ENCODE results near the gene USP35. TPM values are rescaled to one million over a fixed set of nuclear protein-coding genes. Genes with fewer than 3 reads are reported as not detected.

The USP35 gene
- total and polyA plus RNA-seq, 12 donors, result 13.6 to 75.9 (median 32.1) TPM

GRCh38 chr11:78253797-78254196 is 65.1 kb downstream of the USP35 start:
- Histone ChIP-seq H3K4me3 (no peak overlapping the region), H3K9me3 (replicated peaks in 1 of 3) (no peaks in the 10 kb centered on the region), H3K27me3 (no peaks in the 10 kb centered on the region), H3K27ac (no peak overlapping the region), H3K36me3 (replicated peaks in 1 of 2) (peaks cover 0 to 13% of the 10 kb centered on the region in 2 donors), H3K4me1 (replicated peaks in 1 of 2) (peaks cover 0 to 42% of the 10 kb centered on the region in 2 donors)
- 93 to 97% (median 95%) methylated on average over 4 of the region's 4 CpGs for WGBS, 4 donors
- TF ChIP-seq POLR2A (IDR thresholded peaks at IDR 0.05) (no peak), CTCF (IDR thresholded peaks at IDR 0.05) (no peak)
- DNase-seq, result no peak
- intact Hi-C loops (cut with DNase I), result loop anchor here in 1 of 2 donors (10.0 kb wide), 1 partner anchor 71 kb away; no protein-coding TSS in a partner anchor

GRCh38 chr11:78254268-78254667 is 65.5 kb downstream of the USP35 start:
- peaks cover 0 to 42% of the 10 kb centered on the region in 2 donors for H3K4me1 ChIP-seq (replicated peaks in 1 of 2)
- DNase-seq, result no peak
- H3K27me3 ChIP-seq, result no peaks in the 10 kb centered on the region
- H3K27ac ChIP-seq, result no peak overlapping the region
- intact Hi-C loops (cut with DNase I), result loop anchor here in 1 of 2 donors (10.0 kb wide), 1 partner anchor 71 kb away; no protein-coding TSS in a partner anchor
- no peak for TF ChIP-seq CTCF (IDR thresholded peaks at IDR 0.05)
- TF ChIP-seq POLR2A (IDR thresholded peaks at IDR 0.05), result no peak
- H3K9me3 ChIP-seq (replicated peaks in 1 of 3), result no peaks in the 10 kb centered on the region
- WGBS, 4 donors, result 89 to 97% (median 93%) methylated on average over 4 of the region's 4 CpGs
- H3K36me3 ChIP-seq (replicated peaks in 1 of 2), result peaks cover 0 to 10% of the 10 kb centered on the region in 2 donors
- H3K4me3 ChIP-seq, result no peak overlapping the region

- no peak for DNase-seq
- no peak overlapping the region for H3K4me3 ChIP-seq
- no peaks in the 10 kb centered on the region for H3K9me3 ChIP-seq (replicated peaks in 1 of 3)
- TF ChIP-seq POLR2A (IDR thresholded peaks at IDR 0.05) (no peak), CTCF (IDR thresholded peaks at IDR 0.05) (no peak)
- intact Hi-C loops (cut with DNase I), result loop anchor here in 1 of 2 donors (10.0 kb wide), 1 partner anchor 69 kb away; no protein-coding TSS in a partner anchor
- no peaks in the 10 kb centered on the region for H3K36me3 ChIP-seq (replicated peaks in 1 of 2)
- WGBS, 4 donors, result 94 to 97% (median 96%) methylated on average over 2 of the region's 2 CpGs
- H3K4me1 ChIP-seq (replicated peaks in 1 of 2), result peaks cover 0 to 38% of the 10 kb centered on the region in 2 donors
- H3K27me3 ChIP-seq, result no peaks in the 10 kb centered on the region
- H3K27ac ChIP-seq, result no peak overlapping the region
Measured at GRCh38 chr11:78255919-78256318, 67.2 kb downstream of the USP35 start.

GRCh38 chr11:78256962-78257361 is 68.2 kb downstream of the USP35 start:
- intact Hi-C loops (cut with DNase I), result loop anchor here in 1 of 2 donors (10.0 kb wide), 1 partner anchor 68 kb away; no protein-coding TSS in a partner anchor
- 8 to 12% (median 11%) methylated on average over 3 of the region's 3 CpGs for WGBS, 4 donors
- DNase-seq, result peak; percentile 65 to 95 (median 89)

More at GRCh38 chr11:78256962-78257361, 68.2 kb downstream of the USP35 start:
- Histone ChIP-seq H3K36me3 (replicated peaks in 1 of 2) (no peaks in the 10 kb centered on the region), H3K9me3 (replicated peaks in 1 of 3) (no peaks in the 10 kb centered on the region), H3K27me3 (no peaks in the 10 kb centered on the region), H3K4me3 (no peak overlapping the region), H3K4me1 (replicated peaks in 1 of 2) (peaks cover 0 to 27% of the 10 kb centered on the region in 2 donors), H3K27ac (peak overlapping the region in 3 of 5 donors; percentile 15 to 79 (median 71))
- TF ChIP-seq CTCF (IDR thresholded peaks at IDR 0.05), result no peak
- TF ChIP-seq POLR2A (IDR thresholded peaks at IDR 0.05), result no peak

Data from adrenal gland (tissue), 12 donors.